Large intestine (tissue), 3 donors: ENCODE results near the gene CAMTA2. TPM values are rescaled to one million over a fixed set of nuclear protein-coding genes. Genes with fewer than 3 reads are reported as not detected.
A peak's percentile ranks its signal among the peaks of the same experiment; 100 is the strongest.

ENCODE experiments used
- DNase-seq, 2 donors: peaks; one replicate each; pipeline versions ENCODE4 v3.0.0 to v3.0.0-alpha.2; 2013
- H3K27ac ChIP-seq: one replicate; pipeline ENCODE4 v1.5.1; 2013; ENCODE audit warnings: low read length
- H3K27me3 ChIP-seq: 2 replicates; pipeline ENCODE4 v1.6.1; 2013; ENCODE audit warnings: low read length; ENCODE audit not compliant: control insufficient read depth, insufficient read depth
- H3K36me3 ChIP-seq: 2 replicates; pipeline ENCODE4 v1.6.1; 2013; ENCODE audit warnings: low read length; ENCODE audit not compliant: control insufficient read depth, insufficient read depth
- H3K4me1 ChIP-seq: one replicate; pipeline ENCODE4 v1.6.1; 2013; ENCODE audit warnings: low read length; ENCODE audit not compliant: control insufficient read depth, insufficient read depth
- H3K4me3 ChIP-seq: one replicate; pipeline ENCODE4 v1.5.1; 2013; ENCODE audit warnings: low read length
- H3K9me3 ChIP-seq: one replicate; pipeline ENCODE4 v1.6.1; 2013; ENCODE audit warnings: mild to moderate bottlenecking, low read depth, low read length, moderate library complexity; ENCODE audit not compliant: control insufficient read depth
- WGBS: methylation state at CpG from one replicate; pipeline ENCODE4 v1.1.5; 2013; ENCODE audit warnings: low lambda C conversion rate; ENCODE audit not compliant: insufficient coverage; 5-methylcytosine and 5-hydroxymethylcytosine counted together
- polyA plus RNA-seq: library from polyadenylated mRNA; unstranded; fragments of 120-200 nt; gene quantifications from one replicate; pipeline ENCODE4 v1.2.1, GENCODE V29; 2013

Gene CAMTA2
- polyA plus RNA-seq, 1 donor, result 35.6 TPM

DNA sequence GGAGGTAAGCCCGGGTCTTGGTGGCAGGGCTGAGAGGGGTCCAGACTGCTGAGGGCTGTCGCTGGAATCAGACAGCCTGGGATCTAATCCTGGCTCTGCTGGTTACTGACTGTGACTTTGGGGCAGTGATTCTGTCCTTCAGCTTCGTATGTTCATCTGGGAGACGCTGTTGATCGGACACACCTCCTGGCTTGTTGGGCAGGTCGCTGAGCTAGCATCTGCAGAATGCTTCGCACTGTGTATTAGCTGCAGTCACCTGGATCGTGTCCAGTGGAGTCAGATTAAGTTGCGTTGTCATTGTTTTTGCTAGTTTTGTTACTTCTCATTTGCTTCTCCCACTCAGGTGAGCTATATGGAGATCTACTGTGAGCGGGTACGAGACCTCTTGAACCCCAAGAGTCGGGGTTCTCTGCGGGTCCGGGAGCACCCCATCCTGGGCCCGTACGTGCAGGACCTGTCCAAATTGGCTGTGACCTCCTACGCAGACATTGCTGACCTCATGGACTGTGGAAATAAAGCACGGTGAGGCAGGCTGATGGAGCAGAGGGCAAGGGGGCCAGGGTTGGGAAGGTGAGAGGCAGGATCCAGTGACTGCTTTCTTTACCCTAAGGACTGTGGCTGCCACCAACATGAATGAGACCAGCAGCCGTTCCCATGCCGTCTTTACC lies 14.8 kb upstream of the CAMTA2 start:
- Histone ChIP-seq H3K4me3 (no peak overlapping the region), H3K4me1 (peaks cover 14% of the 10 kb centered on the region), H3K27ac (no peak overlapping the region), H3K27me3 (no peaks in the 10 kb centered on the region), H3K9me3 (no peaks in the 10 kb centered on the region), H3K36me3 (peaks cover 70% of the 10 kb centered on the region)
- WGBS, result no CpG with 5 or more reads among the region's 20 CpGs
- DNase-seq, result no peak

DNA sequence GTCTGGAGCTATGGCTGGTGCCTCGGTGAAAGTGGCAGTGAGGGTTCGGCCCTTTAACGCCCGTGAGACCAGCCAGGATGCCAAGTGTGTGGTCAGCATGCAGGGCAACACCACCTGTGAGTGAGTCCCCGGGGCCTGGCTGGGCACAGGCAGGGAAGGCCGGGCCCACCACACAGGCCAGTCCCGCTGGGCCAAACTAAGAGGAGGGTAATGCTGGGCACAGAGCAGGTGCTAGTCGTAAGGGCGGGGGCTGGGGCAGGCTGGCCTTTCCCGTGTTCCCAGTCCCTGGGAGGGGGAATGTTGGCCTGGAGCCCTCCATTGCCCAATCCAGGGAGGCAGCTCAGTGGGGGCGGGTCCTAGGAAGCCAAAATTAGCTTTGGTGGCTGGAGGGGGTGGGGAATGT lies 12.8 kb upstream of the CAMTA2 start:
- Histone ChIP-seq H3K36me3 (peaks cover 52% of the 10 kb centered on the region), H3K4me3 (no peak overlapping the region), H3K27ac (no peak overlapping the region), H3K27me3 (no peaks in the 10 kb centered on the region), H3K9me3 (no peaks in the 10 kb centered on the region), H3K4me1 (peaks cover 16% of the 10 kb centered on the region)
- no CpG with 5 or more reads among the region's 11 CpGs for WGBS
- no peak for DNase-seq

DNA sequence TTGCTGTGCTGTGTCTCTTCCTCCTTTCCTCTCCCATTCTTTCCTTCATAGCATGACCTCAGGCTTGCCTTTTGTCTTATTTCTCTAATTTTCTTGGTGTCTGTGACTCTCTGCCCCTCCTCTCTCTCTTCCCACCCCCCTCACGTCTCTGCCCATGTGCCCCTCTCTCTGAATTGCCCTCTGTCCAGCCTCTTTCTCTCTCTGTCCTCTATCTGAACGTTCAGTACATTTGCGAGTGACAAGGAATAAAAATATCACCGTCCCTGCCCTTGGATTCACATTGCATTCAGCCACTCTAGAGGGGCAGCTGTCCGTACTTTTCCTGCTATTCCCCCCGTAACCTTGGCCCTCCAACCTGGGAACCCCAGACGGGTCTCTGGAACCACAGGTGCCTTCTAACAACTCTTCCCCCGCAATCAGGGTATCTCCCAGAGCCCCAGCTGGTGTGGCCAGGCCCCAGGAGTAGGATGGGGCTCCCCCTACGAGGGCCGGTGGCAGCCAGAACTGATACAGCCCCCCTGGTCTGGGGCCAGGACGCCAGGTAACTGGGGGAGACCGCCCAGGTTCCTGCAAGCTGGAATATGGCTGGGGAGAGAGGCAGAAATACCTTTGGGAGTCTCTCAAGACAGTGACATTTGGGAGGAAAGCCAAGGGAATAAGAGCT lies 12.1 kb upstream of the CAMTA2 start:
- Histone ChIP-seq H3K27me3 (no peaks in the 10 kb centered on the region), H3K27ac (peak overlapping the region; percentile 88), H3K36me3 (peaks cover 45% of the 10 kb centered on the region), H3K4me1 (peaks cover 16% of the 10 kb centered on the region), H3K9me3 (no peaks in the 10 kb centered on the region), H3K4me3 (peak overlapping the region; percentile 96)
- 20% methylated on average over 1 of the region's 12 CpGs for WGBS
- no peak for DNase-seq

DNA sequence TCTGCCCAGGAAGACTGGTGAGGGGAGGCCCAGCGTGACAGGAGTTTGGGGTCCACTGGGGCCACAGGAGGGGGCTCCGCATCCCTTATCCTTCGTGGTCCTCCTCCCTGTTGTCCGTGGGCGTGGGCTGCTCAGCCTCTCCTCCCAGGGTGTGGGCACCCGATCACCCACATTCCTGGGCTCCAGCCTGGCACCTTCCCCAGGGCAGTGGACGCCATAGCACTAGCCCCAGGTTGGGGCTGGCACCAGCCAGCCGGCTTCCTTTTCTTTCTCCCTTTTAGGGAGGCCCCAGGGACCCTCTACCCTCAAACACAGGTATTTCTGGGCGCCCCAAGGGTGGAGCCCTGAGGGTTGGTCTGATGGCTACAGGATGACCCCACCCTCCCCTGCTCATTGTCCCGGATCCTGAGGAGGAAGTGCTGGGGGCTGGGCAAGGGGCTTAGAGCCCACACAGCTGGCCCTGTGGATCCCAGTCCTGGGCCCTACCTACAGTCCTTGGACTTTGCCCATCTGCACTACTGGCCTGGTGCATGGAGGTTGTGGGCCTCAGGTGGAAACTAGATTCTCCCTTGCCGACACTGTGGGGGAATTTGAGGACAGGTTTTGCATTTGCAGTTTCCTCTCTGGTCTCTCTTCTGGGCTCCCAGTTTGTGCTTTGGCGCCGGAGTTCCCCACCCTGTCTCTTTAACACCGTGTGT lies 11.4 kb upstream of the CAMTA2 start:
- no peaks in the 10 kb centered on the region for H3K9me3 ChIP-seq
- H3K4me3 ChIP-seq, result peak overlapping the region; percentile 96
- H3K27me3 ChIP-seq, result no peaks in the 10 kb centered on the region
- peaks cover 38% of the 10 kb centered on the region for H3K36me3 ChIP-seq
- peaks cover 16% of the 10 kb centered on the region for H3K4me1 ChIP-seq
- WGBS, result 0% methylated on average over 1 of the region's 14 CpGs
- peak; percentile 72 to 88 for DNase-seq
- H3K27ac ChIP-seq, result peak overlapping the region; percentile 88

DNA sequence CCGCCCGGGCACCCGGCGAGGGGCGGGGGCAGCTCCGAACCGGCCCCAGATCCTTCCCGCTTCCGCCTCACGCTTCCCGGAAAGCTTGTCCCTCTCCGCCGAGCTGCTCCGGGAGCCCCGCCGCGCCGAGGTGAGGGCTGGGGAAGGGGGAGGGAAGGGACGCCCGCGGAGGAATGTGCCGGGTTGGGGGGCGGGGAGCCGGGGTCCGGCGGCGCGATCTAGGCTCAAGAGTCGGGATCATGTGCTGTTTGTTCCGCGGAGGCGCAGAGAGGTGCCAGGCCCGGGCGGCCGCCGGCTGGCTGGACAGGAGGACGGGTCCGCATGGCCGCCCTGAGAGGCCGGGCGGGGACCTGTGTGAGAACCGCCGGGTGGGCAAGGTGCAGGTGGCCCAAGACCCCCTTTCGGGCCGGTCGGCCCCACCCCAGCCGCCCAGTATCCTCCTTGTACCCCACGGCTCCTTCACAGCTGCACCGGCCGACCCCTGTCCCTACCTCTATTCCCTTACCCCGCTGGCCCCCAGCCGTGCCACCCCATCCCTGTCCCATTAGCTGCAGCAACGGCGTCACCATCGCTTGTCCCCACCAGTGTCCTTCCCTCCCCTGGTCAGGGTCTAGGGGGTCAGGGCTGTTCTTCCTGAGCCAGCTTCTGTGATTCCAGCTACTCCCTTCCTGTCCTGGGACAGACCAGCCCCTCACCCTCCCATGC lies 10.7 kb upstream of the CAMTA2 start:
- no peaks in the 10 kb centered on the region for H3K27me3 ChIP-seq
- DNase-seq, result peak; percentile 38 to 41
- H3K9me3 ChIP-seq, result no peaks in the 10 kb centered on the region
- H3K27ac ChIP-seq, result peak overlapping the region; percentile 88
- peak overlapping the region; percentile 96 for H3K4me3 ChIP-seq
- peaks cover 31% of the 10 kb centered on the region for H3K36me3 ChIP-seq
- peaks cover 16% of the 10 kb centered on the region for H3K4me1 ChIP-seq
- WGBS, result no CpG with 5 or more reads among the region's 55 CpGs

DNA sequence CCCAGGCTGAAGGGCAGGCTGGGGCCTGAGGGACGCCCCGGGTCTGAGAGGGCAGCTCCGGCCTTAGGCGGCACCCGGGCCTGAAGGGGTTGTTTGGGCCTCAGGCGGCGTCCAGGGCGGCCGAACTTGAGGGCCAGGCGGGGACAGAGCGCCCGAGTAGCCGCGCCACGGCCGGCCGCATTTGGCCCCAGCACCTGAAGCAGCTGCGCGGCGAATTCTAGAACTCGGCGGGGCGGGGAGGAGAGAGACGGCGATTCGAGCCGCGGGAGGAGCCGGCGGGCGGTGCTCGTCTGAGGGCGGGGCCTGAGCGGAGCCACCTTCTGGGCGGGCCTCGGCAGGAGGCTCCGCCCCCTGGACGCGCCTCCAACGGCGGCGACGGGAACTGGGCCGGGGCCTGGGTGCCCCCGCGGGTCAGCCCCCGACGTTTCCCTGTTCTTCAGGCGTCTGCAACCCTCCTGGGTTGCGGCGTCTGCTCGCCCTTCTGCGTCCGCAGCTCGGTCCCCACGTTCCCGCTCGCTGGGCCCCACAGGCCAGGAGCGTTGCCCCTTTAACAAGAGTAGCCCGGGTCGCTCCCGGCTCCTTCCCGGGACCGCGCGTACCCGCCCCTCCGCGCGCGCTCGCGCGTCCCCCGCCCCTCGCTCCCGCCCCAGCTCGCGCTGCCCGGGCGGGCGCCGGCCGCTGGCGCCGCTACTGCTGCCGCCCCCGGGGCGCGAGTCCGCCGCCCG lies 10.0 kb upstream of the CAMTA2 start, which contains the start of the genes INCA1 and KIF1C:
INCA1 (minus strand) TSS at position 221 of the 725 bp plus-strand sequence. CDS start 3,085 bp downstream, outside the sequence.
KIF1C (plus strand) TSS at position 649 of the 725 bp plus-strand sequence. CDS start 2,297 bp downstream, outside the sequence.
- Histone ChIP-seq H3K4me1 (peaks cover 16% of the 10 kb centered on the region), H3K9me3 (no peaks in the 10 kb centered on the region), H3K27ac (peak within 1 kb of the TSS; percentile 90), H3K36me3 (peaks cover 25% of the 10 kb centered on the region), H3K27me3 (no peaks in the 10 kb centered on the region), H3K4me3 (peak within 1 kb of the TSS; percentile 96)
- peak; percentile 89 to 96 for DNase-seq
- WGBS, result no CpG with 5 or more reads among the region's 93 CpGs

GRCh38 chr17:4994081-4994595 lies 6.7 kb upstream of the CAMTA2 start:
- DNase-seq, result no peak
- Histone ChIP-seq H3K4me3 (no peak overlapping the region), H3K27me3 (no peaks in the 10 kb centered on the region), H3K27ac (no peak overlapping the region), H3K36me3 (no peaks in the 10 kb centered on the region), H3K4me1 (peaks cover 5% of the 10 kb centered on the region), H3K9me3 (no peaks in the 10 kb centered on the region)
- no CpG with 5 or more reads among the region's 6 CpGs for WGBS

- Histone ChIP-seq H3K9me3 (no peaks in the 10 kb centered on the region), H3K27me3 (no peaks in the 10 kb centered on the region), H3K27ac (peak overlapping the region; percentile 87), H3K4me1 (peaks cover 21% of the 10 kb centered on the region), H3K4me3 (peak overlapping the region; percentile 96), H3K36me3 (peaks cover 5% of the 10 kb centered on the region)
- WGBS, result no CpG with 5 or more reads among the region's 30 CpGs
- DNase-seq, result no peak
Measured at GRCh38 chr17:4987767-4988567, 492 bp upstream of the CAMTA2 start.

- H3K9me3 ChIP-seq, result no peaks in the 10 kb centered on the region
- no peaks in the 10 kb centered on the region for H3K27me3 ChIP-seq
- no peak for DNase-seq
- peak overlapping the region; percentile 96 for H3K4me3 ChIP-seq
- peaks cover 13% of the 10 kb centered on the region for H3K36me3 ChIP-seq
- WGBS, result no CpG with 5 or more reads among the region's 5 CpGs
- peaks cover 21% of the 10 kb centered on the region for H3K4me1 ChIP-seq
- H3K27ac ChIP-seq, result peak overlapping the region; percentile 87
Measured at GRCh38 chr17:4986403-4986802, 1.1 kb downstream of the CAMTA2 start.
